ENCODE results near the gene ETS2. TPM values are rescaled to one million over a fixed set of nuclear protein-coding genes. Genes with fewer than 3 reads are reported as not detected.
A peak's percentile ranks its signal among the peaks of the same experiment; 100 is the strongest.

ETS2 gene
- total and polyA plus RNA-seq, 12 donors, result 26.2 to 81.5 (median 43.8) TPM

DNA sequence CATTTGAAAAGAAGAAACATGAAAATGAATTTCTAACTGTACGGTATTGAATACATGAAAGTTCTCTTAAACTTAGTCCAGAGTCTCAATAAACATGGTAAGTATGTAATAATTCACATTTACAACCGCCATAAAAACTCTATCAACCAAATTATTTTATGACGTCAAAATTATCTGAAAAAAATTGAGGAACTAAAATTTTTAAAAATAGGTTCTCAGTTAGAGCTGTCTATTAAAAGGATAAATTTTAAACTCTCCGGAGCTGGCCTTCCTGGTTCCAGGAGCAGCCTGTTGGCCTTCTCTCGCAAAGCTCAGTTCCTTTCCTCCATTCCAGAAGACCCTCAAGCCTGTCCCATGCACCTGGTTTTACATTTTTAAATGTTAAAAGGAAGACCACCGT is 18.7 kb upstream of the ETS2 start:
- Histone ChIP-seq H3K4me3 (no peak overlapping the region), H3K27ac (no peak overlapping the region), H3K36me3 (no peaks in the 10 kb centered on the region), H3K9me3 (peaks cover 0 to 34% (median 7%) of the 10 kb centered on the region in 11 donors), H3K27me3 (no peaks in the 10 kb centered on the region), H3K4me1 (peaks cover 0 to 7% (median 0%) of the 10 kb centered on the region in 9 donors)
- TF ChIP-seq, protein P1, sequence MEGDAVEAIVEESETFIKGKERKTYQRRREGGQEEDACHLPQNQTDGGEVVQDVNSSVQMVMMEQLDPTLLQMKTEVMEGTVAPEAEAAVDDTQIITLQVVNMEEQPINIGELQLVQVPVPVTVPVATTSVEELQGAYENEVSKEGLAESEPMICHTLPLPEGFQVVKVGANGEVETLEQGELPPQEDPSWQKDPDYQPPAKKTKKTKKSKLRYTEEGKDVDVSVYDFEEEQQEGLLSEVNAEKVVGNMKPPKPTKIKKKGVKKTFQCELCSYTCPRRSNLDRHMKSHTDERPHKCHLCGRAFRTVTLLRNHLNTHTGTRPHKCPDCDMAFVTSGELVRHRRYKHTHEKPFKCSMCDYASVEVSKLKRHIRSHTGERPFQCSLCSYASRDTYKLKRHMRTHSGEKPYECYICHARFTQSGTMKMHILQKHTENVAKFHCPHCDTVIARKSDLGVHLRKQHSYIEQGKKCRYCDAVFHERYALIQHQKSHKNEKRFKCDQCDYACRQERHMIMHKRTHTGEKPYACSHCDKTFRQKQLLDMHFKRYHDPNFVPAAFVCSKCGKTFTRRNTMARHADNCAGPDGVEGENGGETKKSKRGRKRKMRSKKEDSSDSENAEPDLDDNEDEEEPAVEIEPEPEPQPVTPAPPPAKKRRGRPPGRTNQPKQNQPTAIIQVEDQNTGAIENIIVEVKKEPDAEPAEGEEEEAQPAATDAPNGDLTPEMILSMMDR (IDR thresholded peaks at IDR 0.05), result no peak
- DNase-seq (no peak), ATAC-seq (no peak)
- WGBS, 2 donors, result 67 to 71% methylated on average over 6 of the region's 6 CpGs
- intact Hi-C loops (cut with DNase I), result no loop called here

DNA sequence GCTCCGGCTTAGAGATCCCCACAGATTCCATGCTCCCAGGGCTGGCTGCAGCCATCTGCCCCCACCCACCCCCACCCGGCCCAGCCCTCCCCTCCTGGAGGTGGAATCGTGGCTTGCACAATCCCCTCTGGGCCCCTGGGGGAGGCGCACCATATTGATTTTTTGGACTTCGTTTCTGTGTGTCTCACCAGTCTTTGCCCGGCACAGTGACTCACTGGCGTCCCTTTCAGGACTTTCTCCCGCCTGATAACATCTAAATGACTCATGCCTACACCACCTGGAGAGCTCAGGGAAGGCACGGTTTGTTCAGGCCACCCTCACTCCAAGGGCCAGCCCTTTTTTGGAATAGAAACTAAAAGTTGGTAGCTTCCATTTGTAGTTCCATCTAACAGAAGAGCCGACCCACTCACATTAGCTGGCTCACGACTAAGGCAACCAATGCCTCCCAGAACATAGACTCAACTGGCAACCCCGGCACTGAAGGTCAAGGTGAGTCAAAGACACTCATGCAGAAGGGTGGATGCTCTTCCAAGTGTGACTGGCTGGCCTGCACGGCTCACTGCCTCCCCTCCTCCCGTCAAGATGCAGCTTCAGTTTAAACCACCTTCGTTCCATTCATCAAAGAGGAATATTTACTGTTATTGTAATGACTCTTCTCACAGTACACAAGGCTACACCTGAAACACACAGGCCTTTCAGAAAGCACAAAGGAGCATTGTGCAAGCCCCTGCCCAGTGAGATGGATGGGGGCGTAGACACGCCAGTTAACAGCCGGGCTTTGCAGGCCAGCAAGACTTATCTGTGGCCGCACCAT is 18.1 kb upstream of the ETS2 start:
- WGBS, 2 donors, result 71 to 76% methylated on average over 19 of the region's 19 CpGs
- ATAC-seq (peak in 1 of 8 donors; percentile 53), DNase-seq (no peak)
- H3K4me1 ChIP-seq, result peaks cover 0 to 7% (median 0%) of the 10 kb centered on the region in 9 donors
- TF ChIP-seq, protein P1 (IDR thresholded peaks at IDR 0.05), result no peak
- H3K27ac ChIP-seq, result no peak overlapping the region
- H3K27me3 ChIP-seq, result no peaks in the 10 kb centered on the region
- no peaks in the 10 kb centered on the region for H3K36me3 ChIP-seq
- no peak overlapping the region for H3K4me3 ChIP-seq
- H3K9me3 ChIP-seq, result peaks cover 0 to 29% (median 4%) of the 10 kb centered on the region in 11 donors
- intact Hi-C loops (cut with DNase I), result no loop called here

DNA sequence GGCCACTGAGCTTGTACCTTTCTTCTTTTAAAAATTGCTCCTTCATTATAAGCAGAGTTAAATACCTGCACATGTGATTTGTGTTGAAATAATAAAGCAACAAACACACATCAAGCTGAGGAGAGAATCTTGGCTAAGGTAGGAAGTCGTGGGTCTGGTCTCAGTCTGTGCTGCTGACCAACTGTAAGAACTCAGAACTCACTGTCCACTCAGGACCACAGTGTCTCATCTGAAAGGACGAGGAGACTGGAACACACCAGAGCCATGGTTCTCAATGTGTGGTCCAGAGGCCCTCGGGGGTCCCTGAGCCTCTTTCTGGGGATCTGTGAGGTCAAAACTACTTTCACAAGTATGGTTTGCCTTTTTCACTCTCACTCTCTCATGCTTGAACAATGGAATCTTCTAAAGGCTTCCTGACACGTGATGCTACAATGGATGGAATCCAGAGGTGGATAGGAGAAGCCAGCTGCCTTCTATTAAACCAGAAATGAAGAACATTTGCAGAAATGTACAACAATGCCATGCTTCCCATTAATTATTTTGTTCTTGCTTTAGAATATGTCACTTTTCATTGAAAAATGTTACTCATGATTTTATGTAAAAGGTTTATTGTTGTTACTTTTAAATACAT is 17.3 kb upstream of the ETS2 start:
- ATAC-seq, result no peak
- intact Hi-C loops (cut with DNase I), result no loop called here
- no peak overlapping the region for H3K27ac ChIP-seq
- H3K4me1 ChIP-seq, result peaks cover 0 to 7% (median 0%) of the 10 kb centered on the region in 9 donors
- no peaks in the 10 kb centered on the region for H3K27me3 ChIP-seq
- TF ChIP-seq, protein P1 (IDR thresholded peaks at IDR 0.05), result no peak
- H3K4me3 ChIP-seq, result no peak overlapping the region
- no peak for DNase-seq
- H3K36me3 ChIP-seq, result no peaks in the 10 kb centered on the region
- peaks cover 0 to 22% (median 4%) of the 10 kb centered on the region in 11 donors for H3K9me3 ChIP-seq
- WGBS, 2 donors, result 76% methylated on average over 4 of the region's 4 CpGs

DNA sequence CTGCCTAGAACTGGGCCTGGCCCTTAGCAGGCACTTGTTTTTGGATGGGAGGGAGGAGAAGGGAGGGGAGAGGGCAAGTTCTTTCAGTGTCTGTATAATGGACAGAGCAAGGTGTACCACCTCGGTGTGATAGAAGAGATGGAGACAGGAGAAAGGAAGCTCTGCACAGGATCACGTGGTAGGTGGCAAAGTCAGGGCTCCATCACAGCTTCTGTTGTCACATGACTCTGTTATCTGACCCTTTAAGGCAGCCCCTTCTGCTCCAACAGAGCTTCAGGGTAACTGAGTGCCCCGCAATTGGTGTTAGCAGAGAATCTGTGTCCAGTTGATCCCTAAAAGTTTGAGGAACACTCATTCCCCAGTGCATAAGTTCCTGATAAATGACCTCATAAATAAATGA is 16.5 kb upstream of the ETS2 start:
- Histone ChIP-seq H3K27me3 (no peaks in the 10 kb centered on the region), H3K36me3 (no peaks in the 10 kb centered on the region), H3K27ac (no peak overlapping the region), H3K4me3 (no peak overlapping the region), H3K4me1 (peaks cover 0 to 7% (median 0%) of the 10 kb centered on the region in 9 donors), H3K9me3 (peaks cover 0 to 15% (median 4%) of the 10 kb centered on the region in 11 donors)
- intact Hi-C loops (cut with DNase I), result no loop called here
- DNase-seq (no peak), ATAC-seq (no peak)
- 92 to 96% methylated on average over 3 of the region's 3 CpGs for WGBS, 2 donors
- TF ChIP-seq, protein P1 (IDR thresholded peaks at IDR 0.05), result no peak
